Measurements from ENCODE around the gene ALDH1A2.
"Not testable (repeated sequence)": the region's sequence is repeated elsewhere in the genome, so short reads cannot be mapped to it uniquely, and the experiment has no call there.

Gene ALDH1A2

DNA sequence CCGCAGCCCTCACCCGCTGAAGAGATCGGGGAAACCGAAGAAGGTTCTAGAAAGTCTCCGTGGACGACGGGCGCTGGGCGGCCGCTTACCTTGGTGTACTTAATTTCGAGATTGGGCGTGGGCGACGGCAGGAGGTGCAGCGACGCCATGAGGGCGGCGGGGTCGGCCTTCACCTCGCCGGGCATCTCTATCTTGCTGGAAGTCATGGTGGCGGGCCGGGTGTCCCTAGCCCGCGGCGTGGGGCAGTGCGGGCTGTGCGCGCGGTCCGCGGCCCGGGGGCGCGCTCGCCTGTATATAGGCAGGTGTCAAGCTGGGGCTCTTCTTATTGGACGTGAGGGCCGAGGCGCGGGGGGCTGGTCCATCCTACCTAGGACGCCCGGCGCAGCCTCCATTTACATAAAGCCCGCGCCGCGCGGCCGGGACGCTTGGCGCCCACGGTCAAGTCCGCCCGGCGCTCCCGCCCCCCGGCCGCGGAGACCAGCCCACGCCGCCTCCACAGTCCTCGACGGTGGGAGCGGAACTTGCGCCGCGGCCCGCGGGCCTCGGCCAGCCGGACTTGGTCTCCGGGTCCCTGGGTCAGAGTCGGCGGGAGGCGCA lies at the start of gene ALDH1A2:
TSS of gene ALDH1A2 (minus strand) at position 267 of the 597 bp plus-strand sequence. CDS start at position 206, 61 bp downstream.
- DNase-seq (ENCODE audit: extremely low spot score, insufficient read length, low read depth) (no peak), FAIRE-seq (no peak)

DNA sequence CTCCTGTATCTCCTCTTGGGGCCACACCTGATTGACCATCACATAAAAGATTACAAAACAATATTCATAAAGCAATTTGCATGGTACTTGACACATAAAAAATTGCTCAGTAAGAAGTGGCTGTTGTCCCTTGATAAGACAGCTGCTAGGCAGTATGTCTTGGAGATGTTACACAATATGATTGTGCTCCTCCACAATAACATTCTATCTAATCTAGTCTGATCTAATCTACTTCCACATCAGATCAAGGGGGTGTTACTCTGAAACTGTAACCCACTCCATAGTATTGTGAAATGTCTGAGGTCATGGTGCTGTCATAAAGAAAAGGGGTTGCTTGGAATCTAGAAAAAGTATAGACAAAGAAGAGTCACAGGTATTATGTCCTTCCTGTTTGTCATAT lies 49.3 kb upstream of the ALDH1A2 start:
- DNase-seq (ENCODE audit: extremely low spot score, insufficient read length, low read depth) (no peak), FAIRE-seq (no peak)

DNA sequence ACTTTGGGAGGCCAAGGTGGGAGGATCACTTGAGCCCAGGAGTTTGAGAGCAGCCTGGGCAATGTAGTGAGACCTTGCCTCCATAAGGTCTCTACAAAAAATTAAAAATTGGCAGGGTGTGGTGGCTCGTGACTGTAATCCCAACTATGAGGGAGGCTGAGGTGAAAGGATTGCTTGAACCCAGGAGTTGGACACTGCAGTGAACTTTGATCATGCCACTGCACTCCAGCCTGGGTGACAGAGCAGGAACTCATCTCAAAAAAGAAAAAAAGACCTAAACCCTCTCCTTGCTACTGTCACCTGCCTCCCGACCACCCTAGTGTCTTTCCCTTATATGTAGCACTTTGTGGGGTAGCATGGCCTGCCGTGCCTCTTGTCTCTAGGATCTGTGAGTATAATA lies 48.9 kb upstream of the ALDH1A2 start:
- FAIRE-seq (no peak), DNase-seq (ENCODE audit: extremely low spot score, insufficient read length, low read depth) (no peak)

DNA sequence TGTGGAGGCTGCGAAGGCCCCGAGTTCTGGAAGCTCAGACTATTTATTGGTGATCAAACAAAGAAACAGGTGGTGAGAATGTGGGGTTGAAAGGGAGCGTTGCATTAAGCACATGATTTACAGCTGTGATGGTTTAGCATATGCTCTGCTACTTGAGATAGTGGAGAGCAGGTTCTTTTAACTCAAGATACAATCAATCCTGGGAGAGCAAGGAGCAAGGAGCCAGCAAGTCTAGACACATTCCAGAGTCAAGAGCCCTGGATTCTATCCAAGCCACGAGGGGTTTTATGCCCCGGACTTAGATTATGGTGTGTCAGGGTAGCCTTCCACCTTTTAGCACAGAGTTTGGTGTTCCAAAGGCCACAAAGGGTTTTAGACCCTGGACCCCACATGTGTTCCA lies 47.8 kb upstream of the ALDH1A2 start:
- not testable (repeated sequence) for DNase-seq (ENCODE audit: extremely low spot score, insufficient read length, low read depth); FAIRE-seq

GRCh38 chr15:58111718-58112104 lies 46.2 kb upstream of the ALDH1A2 start:
- DNase-seq (ENCODE audit: extremely low spot score, insufficient read length, low read depth): no peak
- no peak for FAIRE-seq

DNA sequence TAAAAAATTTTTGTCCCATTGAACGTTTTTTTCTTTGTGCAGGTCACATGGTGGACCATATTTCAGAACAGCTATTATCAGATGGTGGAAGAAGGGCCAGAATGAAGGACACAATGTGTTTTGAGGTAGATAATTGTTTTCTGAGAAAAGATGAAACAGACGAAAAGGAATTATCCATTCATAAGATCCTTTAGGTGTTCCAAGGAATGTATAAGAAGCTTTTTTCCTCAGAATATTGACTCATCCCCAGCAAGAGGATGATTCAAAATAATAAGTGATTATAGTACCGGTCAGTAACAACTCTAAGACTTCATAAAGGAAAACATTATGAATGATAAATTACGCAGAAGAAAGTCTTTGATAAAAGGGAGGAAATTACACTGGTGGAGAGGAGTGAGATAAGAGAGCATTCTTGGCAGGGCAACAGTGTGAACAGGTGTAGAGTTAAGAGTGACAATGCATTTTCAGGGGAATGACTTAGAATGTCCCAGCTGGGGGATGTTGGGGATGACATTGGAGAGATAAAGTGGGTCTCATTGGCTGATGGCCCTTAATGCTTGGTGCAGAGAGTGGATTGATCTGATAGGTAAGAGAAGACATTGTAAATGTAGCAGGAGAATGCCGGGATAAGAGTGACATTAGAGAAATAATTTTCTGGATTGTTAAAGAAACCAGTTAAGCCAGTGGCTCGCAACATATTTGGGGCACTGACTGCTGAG lies 45.6 kb upstream of the ALDH1A2 start:
- DNase-seq (ENCODE audit: extremely low spot score, insufficient read length, low read depth) (no peak), FAIRE-seq (no peak)

GRCh38 chr15:58109419-58109818 lies 43.9 kb upstream of the ALDH1A2 start:
- DNase-seq (ENCODE audit: extremely low spot score, insufficient read length, low read depth) (no peak), FAIRE-seq (no peak)

DNA sequence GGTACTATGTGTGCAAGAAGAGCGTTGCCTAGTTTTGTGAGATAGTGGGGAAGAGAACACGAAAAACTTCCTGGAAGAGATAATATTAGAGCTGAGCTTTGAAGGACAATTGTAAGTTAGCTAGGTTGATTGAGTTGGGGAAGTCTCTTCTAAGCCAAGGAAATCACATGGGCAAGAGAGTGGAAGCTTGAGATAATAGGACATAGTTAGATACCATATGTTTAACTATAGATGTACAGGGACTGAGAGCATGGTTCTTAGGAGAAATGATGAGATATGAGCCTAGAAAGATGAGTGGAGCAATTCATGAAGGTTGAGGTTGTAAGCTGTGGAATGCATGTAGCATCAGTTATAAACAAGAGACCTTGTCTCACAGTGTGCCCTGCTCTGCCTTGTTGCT lies 42.6 kb upstream of the ALDH1A2 start:
- FAIRE-seq (no peak), DNase-seq (ENCODE audit: extremely low spot score, insufficient read length, low read depth) (no peak)

DNA sequence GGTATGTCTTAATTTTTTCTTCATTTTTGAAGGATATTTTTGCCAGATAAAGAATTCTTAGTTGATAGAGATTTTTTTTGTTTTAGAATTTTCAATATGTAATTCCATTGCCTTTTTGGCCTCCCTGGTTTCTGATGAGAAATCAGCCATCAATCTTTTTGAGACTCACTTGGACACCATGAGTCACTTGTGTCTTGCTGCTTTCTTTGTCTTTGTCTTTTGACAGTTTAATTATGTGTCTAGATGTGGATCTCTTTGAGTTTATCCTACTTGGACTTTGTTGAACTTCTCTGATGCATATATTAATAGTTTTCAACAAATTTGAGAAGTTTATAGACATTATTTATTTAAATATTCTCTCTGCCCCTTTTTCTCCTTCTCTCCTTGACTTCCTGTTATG lies 38.0 kb upstream of the ALDH1A2 start:
- DNase-seq (ENCODE audit: extremely low spot score, insufficient read length, low read depth) (no peak), FAIRE-seq (no peak)

DNA sequence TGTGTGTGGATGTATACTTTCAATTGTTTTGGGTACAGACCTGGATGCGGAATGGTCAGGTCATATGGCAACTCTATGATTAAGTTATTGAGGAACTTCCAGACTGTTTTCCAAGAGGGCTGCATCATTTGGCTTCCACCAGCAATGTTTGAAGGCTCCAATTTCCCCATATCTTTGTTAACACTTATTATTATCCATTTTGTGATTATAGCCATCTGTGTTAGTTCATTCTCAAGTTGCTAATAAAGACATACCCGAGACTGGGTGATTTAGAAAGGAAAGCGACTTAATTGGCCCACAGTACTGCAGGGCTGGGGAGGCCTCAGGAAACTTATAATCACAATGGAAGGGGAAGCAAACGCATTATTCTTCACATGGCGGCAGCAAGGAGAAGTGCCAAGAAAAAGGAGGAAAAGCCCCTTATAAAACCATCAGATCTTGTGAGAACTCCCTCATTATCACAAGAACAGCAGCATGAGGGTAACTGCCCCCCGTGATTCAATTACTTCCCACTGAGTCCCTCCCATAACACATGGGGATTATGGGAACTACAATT lies 31.1 kb upstream of the ALDH1A2 start:
- no peak for DNase-seq (ENCODE audit: extremely low spot score, insufficient read length, low read depth)
- no peak for FAIRE-seq

- FAIRE-seq: no peak
Observed at GRCh38 chr15:58095415-58095814, 29.9 kb upstream of the ALDH1A2 start.

GRCh38 chr15:58087871-58088270 lies 22.4 kb upstream of the ALDH1A2 start:
- FAIRE-seq (no peak), DNase-seq (ENCODE audit: extremely low spot score, insufficient read length, low read depth) (no peak)

More at GRCh38 chr15:58095415-58095814, 29.9 kb upstream of the ALDH1A2 start:
- no peak for DNase-seq (ENCODE audit: extremely low spot score, insufficient read length, low read depth)

DNA sequence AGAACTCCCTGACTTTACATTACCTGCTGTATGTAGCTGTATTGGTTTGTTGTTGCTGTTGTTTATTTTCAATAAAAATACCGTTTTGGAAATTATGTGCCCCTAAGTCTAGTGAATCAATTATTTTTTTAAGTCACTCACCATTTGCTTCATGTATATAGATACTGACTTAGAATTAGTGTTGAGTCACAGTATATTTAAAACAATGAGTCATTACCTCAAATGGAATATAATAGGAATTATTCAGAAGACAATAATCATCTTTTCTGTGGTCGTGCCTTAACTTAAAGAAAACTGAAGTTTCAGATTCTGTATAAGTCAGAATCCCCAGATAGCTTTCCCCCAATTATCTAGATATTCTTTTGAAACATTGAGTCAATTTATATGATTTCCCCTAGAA lies 21.0 kb upstream of the ALDH1A2 start:
- FAIRE-seq: no peak
- DNase-seq (ENCODE audit: extremely low spot score, insufficient read length, low read depth): no peak

DNA sequence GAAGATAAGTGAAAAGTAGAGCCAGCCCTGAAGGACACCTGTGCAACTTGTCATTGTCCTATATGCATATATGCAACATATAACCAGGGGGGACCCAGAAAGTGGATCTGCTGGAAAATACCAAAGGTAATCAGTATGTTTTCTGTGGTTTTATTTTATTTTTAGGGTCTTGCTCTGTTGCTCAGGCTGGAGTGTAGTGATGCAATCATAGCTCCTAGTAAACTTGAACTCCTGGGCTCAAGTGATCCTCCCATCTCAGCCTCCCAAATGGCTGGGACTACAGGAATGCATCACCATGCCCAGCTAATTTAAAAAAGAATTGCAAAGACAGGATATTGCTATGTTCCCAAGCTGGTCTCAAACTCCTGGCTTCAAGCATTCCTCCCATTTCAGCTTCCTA lies 18.0 kb upstream of the ALDH1A2 start:
- FAIRE-seq (no peak), DNase-seq (ENCODE audit: extremely low spot score, insufficient read length, low read depth) (no peak)

- DNase-seq (ENCODE audit: extremely low spot score, insufficient read length, low read depth) (no peak), FAIRE-seq (no peak)
Observed at GRCh38 chr15:58081891-58082290, 16.4 kb upstream of the ALDH1A2 start.

DNA sequence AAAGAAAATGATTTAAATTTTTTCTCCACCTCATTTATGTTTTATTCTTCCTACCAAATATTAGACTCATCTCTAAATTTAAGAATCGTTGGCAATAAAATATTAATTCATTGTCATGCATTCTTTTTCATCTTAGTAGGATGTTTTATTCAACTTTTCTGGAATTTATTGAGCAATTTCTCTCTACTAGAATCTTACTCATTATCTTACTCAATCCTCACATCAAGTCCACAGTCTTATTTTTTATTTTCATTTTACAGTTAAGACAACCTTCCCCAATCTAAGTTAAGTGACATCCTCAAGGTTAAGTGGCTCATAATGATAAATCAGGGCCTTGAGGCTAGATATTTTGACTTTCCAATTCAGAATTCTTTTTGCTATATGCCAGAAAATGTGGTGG lies 15.9 kb upstream of the ALDH1A2 start:
- DNase-seq (ENCODE audit: extremely low spot score, insufficient read length, low read depth) (no peak), FAIRE-seq (no peak)

GRCh38 chr15:58080959-58081358 lies 15.4 kb upstream of the ALDH1A2 start:
- not testable (repeated sequence) for DNase-seq (ENCODE audit: extremely low spot score, insufficient read length, low read depth); FAIRE-seq

DNA sequence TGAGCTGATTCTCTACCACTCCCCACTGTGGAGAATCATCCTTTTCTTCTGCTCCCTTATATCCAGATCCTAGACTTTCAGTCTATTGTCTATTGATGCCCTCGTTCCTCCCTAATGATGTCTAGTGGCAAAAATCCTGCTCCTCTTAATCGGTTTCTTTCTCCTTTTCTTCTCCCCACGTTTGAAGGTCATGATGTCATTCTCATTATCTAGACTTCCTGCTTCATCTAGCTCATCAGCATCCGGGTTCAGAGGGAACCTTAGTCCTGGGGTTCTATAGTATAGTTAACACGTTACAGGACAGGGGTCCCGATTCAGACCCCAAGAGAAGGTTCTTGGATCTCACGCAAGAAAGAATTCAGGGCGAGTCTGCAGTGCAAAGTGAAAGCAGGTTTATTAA lies 14.9 kb upstream of the ALDH1A2 start:
- DNase-seq (ENCODE audit: extremely low spot score, insufficient read length, low read depth) (no peak), FAIRE-seq (no peak)

DNA sequence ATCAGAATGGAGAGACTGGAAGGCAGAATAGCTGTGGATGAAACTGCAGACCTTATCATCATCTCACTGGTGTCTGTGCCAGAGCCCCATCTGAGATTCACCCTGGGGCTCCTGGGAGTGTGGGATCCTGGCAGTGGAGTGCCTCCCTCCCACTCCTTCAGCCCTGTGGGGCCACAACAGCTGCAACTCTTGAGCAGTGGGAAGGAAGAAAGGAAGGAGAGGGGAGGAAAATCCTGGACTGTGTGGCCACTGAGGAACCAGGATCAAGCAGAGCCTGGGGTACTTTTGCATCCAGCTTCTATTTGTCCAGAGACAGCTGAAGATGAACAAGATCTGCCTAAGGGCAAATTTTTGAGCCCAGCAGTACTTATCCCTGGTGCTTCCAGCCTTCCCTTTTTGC lies 13.1 kb upstream of the ALDH1A2 start:
- DNase-seq (ENCODE audit: extremely low spot score, insufficient read length, low read depth) (no peak), FAIRE-seq (no peak)

GRCh38 chr15:58077427-58077826 lies 11.9 kb upstream of the ALDH1A2 start:
- FAIRE-seq (no peak), DNase-seq (ENCODE audit: extremely low spot score, insufficient read length, low read depth) (no peak)

DNA sequence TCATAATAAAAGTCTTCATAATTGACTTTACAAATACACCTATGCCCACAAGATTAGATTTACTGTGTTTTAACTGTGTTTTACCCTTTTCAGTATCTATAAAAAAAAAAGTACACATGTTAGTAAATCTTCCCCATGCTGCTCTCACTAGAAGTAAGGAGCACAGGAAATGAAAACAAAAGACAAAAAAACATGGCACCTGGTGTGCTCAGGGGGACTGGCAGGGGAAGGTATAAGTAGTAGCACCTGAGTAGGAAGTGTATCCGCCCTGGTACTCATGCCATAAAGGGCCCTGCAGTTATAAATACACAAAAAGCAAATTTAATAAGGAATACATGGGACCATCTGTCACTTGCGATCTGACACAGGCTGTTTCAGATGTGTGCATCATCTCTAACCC lies 8.9 kb upstream of the ALDH1A2 start:
- no peak for DNase-seq (ENCODE audit: extremely low spot score, insufficient read length, low read depth)

More for the DNA sequence above, 8.9 kb upstream of the ALDH1A2 start:
- FAIRE-seq: no peak

Measured in GM18507 (cell line).